Stimulated activated naive CD8-positive, alpha-beta T cell treated with anti-CD3 and anti-CD28 coated beads, Interleukin-15, amount 100 ng/mL, for 72 hours (primary cell): Measurements from ENCODE around the gene F2R.
"Not testable (repeated sequence)": the region's sequence is repeated elsewhere in the genome, so short reads cannot be mapped to it uniquely, and the experiment has no call there.

Experiments
- ATAC-seq: fragments of 150-1000 bp; cut with Tn5 transposase; 2 replicates; pipeline ENCODE4 v1.10.0; 2021; ENCODE audit warnings: mild to moderate bottlenecking, moderate library complexity
- DNase-seq, 2 donors: peaks; one replicate each; pipeline ENCODE4 v3.0.0; 2021 to 2022
- H3K27ac Mint-ChIP-seq, 2 donors: one replicate each; pipeline ENCODE4 v1.8.0; 2022; ENCODE audit warnings: mild to moderate bottlenecking in 2 of 2, mixed read lengths in 2 of 2, moderate library complexity in 2 of 2
- H3K27me3 Mint-ChIP-seq: one replicate; pipeline ENCODE4 v1.8.0; 2022; ENCODE audit warnings: mixed read lengths
- H3K4me1 Mint-ChIP-seq: one replicate; pipeline ENCODE4 v1.8.0; 2022; ENCODE audit warnings: mild to moderate bottlenecking, mixed read lengths
- H3K4me3 Mint-ChIP-seq, 2 donors: one replicate each; pipeline ENCODE4 v1.8.0; 2022; ENCODE audit warnings: mild to moderate bottlenecking in 2 of 2, mixed read lengths in 2 of 2, moderate library complexity in 1 of 2
- H3K9me3 Mint-ChIP-seq, 2 donors: one replicate each; pipeline ENCODE4 v1.8.0; 2022; ENCODE audit warnings: mixed read lengths in 2 of 2

Gene F2R

DNA sequence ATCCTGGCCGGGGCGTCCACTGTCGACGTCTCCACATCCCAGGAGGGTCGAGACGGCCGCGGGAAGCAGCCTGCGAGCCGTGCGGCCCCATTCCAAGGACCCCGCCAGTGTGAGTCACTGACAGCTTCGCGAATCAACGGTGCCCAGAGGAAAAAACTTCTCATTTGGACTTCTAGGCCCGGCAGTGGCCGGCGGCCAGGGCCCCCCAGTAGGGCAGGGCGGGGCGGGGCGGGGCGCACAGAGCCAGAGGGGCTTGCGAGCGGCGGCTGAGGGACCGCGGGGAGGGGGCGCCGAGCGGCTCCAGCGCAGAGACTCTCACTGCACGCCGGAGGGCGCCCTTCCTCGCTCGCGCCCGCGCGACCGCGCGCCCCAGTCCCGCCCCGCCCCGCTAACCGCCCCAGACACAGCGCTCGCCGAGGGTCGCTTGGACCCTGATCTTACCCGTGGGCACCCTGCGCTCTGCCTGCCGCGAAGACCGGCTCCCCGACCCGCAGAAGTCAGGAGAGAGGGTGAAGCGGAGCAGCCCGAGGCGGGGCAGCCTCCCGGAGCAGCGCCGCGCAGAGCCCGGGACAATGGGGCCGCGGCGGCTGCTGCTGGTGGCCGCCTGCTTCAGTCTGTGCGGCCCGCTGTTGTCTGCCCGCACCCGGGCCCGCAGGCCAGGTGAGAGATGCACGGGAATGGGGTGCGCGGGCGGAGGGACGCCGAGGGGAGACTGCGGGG lies at the start of gene F2R:
F2R (plus strand) TSS at position 391 of the 720 bp plus-strand sequence; CDS start at position 573, 182 bp downstream.
- Mint-ChIP-seq H3K27ac (peak within 1 kb of the TSS; percentile 17 to 56), H3K4me3 (peak within 1 kb of the TSS; percentile 82 to 94), H3K4me1 (peaks cover 50% of the 10 kb centered on the region), H3K27me3 (peaks cover 61% of the 10 kb centered on the region), H3K9me3 (no peaks in the 10 kb centered on the region)
- DNase-seq (peak; percentile 32 to 60), ATAC-seq (peak; percentile 85)

DNA sequence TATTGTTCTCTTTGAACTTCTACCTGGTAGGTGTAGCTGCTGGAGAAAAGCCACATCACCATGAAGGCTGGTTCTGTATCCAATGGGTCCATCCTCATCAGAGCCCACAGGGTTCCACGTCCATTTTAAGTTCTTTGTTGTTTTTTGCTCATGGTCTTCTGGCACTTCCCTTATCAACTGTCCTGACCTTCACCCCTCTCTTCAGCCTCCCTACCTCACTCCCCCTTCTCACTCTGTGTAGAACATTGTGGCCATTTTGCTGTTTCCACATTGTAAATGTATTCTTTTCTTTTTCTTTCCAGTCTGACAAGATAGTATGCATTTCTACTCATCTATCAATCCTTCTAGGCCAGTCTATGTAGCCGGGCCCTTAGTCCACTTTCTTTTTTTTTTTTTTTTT lies 48.4 kb upstream of the F2R start:
- Mint-ChIP-seq H3K27me3 (no peaks in the 10 kb centered on the region), H3K9me3 (no peaks in the 10 kb centered on the region), H3K4me3 (no peak overlapping the region), H3K4me1 (no peaks in the 10 kb centered on the region), H3K27ac (no peak overlapping the region)
- ATAC-seq, result no peak
- DNase-seq, result no peak

DNA sequence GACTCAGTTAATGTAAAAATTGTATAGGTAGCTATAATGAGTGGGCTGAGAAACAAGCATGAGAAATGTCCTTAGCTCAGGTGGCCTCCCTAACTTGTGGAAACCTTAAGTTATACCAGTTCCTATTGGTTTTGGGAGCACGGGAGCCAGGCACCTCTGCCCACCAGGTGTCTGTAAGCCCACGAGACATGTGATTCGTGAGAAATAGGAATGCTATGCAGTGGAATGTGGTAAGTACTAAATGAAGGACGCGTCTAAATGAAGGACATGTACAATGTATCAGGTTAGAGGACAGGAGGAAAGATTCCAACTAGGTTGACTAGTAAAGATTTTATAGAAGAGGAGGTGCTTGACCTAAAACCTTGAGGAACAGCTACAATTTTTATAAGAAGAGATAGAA lies 46.7 kb upstream of the F2R start:
- no peak for DNase-seq
- no peak for ATAC-seq
- no peak overlapping the region for H3K27ac Mint-ChIP-seq
- H3K9me3 Mint-ChIP-seq, result no peaks in the 10 kb centered on the region
- no peak overlapping the region for H3K4me3 Mint-ChIP-seq
- no peaks in the 10 kb centered on the region for H3K4me1 Mint-ChIP-seq
- no peaks in the 10 kb centered on the region for H3K27me3 Mint-ChIP-seq

DNA sequence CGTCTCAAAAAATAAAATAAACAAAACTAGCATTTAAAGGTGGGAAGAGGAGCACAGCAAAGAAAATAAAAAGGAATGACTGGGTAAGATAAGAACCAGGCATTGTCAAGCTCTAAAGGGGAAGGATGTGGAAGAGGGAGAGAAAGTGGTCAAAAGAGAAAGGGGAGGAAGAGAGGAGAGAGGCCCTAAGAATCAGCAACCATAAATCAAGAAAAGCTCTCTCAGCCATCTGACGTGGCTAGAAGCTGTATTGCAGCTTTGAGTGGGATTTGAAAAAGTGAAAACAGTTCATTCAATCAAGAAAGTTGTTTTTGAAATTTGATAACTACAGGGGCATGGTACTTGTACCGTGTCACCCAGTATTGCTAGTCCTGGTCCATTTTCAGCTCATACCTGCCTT lies 45.4 kb upstream of the F2R start:
- Mint-ChIP-seq H3K27me3 (no peaks in the 10 kb centered on the region), H3K27ac (no peak overlapping the region), H3K4me1 (no peaks in the 10 kb centered on the region), H3K9me3 (no peaks in the 10 kb centered on the region), H3K4me3 (no peak overlapping the region)
- ATAC-seq, result no peak
- no peak for DNase-seq

DNA sequence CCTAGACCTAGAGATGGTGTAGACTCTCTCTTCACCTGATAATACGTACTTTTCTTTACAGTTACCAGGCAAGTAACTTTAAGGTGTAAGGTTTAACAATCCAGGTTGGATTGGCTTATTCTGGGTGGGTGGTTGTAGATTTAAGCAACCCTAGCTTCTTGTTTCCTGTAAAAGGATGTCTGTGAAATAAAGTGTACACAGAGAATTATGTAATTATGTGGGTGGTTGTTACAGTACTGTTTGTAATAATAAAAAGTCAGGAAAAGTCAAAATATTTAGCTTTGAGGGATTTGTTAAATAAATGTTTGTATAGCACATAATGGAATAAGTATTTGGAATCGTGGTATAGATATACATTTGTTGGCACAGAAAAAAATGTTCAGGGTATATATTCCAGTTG lies 43.7 kb upstream of the F2R start:
- no peaks in the 10 kb centered on the region for H3K4me1 Mint-ChIP-seq
- ATAC-seq (no peak), DNase-seq (no peak)
- no peaks in the 10 kb centered on the region for H3K27me3 Mint-ChIP-seq
- H3K27ac Mint-ChIP-seq, result no peak overlapping the region
- H3K9me3 Mint-ChIP-seq, result no peaks in the 10 kb centered on the region
- no peak overlapping the region for H3K4me3 Mint-ChIP-seq

DNA sequence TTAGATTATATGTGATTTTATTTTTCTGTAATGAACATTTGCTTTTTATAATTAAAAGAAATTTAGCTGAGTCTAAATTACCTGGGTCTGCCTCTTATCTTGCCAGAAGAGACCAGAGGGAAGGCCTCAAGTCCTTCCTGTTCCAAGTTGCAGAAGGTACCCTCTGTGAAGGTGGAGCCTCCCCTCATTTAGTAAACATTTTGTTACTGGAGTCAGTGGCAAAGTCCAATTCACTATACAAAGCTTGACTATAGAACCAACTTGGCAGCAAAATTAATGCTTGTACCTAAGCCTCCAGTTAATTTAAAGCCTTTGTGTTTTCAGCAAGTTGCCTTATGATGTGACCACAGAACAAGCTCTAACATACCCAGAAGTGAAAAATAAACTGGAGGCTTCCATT lies 42.8 kb upstream of the F2R start:
- Mint-ChIP-seq H3K4me3 (no peak overlapping the region), H3K27ac (no peak overlapping the region), H3K27me3 (no peaks in the 10 kb centered on the region), H3K4me1 (no peaks in the 10 kb centered on the region), H3K9me3 (no peaks in the 10 kb centered on the region)
- ATAC-seq (no peak), DNase-seq (no peak)

DNA sequence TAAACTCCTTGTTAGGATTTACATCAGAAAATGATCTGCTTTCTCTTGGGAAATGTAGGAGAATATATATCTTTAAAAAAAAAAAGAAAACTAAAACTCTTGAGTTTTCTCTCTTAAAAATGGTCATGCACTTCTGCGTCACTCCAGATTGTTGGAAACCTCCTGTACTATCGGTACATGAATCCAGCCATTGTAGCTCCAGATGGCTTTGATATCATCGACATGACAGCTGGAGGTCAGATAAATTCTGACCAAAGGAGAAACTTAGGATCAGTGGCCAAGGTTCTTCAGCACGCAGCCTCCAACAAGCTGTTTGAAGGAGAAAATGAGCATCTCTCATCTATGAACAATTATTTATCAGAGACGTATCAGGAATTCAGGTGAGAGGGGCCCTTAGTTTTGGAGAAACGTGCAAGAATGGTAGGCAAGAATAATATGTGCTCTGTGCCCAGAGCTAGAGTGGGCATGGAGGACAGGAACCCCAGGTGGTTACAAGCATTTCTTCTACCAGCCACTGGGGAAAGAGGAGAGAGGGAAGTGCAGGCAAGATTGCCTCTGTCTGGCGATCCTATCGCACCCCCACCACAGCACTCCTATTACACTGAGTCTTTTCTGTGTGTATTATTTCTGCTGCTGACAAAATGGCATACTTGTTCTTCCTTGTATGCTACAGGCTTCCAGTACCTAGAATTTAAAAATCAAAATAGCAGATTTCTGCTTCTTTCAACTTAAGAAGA lies 41.4 kb upstream of the F2R start:
- no peak for ATAC-seq
- Mint-ChIP-seq H3K27ac (peak overlapping the region in 1 of 2 donors; percentile 89), H3K4me1 (no peaks in the 10 kb centered on the region), H3K9me3 (no peaks in the 10 kb centered on the region), H3K4me3 (no peak overlapping the region), H3K27me3 (no peaks in the 10 kb centered on the region)
- DNase-seq, result no peak

DNA sequence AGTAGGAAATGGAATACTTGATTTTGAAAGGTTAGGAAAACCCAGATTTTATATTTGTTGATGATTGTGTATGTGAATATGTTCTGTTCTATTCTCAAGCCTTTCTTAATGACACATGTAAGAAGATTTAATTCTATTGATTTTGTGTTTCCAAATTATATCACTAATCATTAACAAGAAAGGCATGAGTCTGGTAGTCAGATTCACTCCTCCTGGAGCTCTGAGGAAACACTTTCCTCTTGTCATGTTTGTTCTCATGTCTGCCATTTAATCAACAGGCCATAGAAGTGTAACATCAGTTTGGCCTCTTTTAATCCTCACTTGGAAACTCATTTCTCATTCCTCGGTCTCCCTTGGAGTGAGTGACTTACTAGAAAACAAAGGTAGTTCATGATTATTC lies 40.6 kb upstream of the F2R start:
- H3K9me3 Mint-ChIP-seq, result no peaks in the 10 kb centered on the region
- no peak for ATAC-seq
- no peak for DNase-seq
- H3K4me1 Mint-ChIP-seq, result no peaks in the 10 kb centered on the region
- H3K27me3 Mint-ChIP-seq, result no peaks in the 10 kb centered on the region
- H3K4me3 Mint-ChIP-seq, result no peak overlapping the region
- H3K27ac Mint-ChIP-seq, result no peak overlapping the region

DNA sequence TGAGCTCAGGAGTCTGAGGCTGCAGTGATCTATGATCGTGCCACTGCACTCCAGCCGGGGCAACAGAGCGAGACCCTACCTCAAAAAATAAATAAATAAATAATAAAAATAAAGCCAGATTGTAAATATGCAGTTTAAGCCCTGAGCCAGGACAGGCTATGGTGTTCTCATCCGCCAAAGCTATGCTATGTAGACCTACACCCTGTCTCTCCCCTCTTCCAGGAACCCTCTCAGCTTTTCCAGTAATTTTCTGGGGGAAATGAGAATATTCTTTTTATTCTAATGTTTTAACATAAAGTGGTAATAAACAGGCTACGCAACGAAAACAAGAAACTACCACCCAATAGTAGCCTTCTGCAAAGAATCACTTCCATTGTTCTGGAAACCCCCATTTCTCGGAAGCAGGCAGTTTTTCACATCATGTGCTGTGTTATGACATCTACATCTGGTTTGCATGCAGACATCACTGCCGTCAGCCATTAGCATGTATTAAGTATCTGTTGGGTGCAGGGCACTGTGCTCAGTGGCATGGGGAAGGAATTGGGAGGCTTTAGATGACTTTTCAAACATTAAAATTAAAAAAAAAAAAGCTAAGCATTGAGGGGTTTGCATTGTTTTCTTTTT lies 38.0 kb upstream of the F2R start:
- H3K4me3 Mint-ChIP-seq, result no peak overlapping the region
- H3K4me1 Mint-ChIP-seq, result no peaks in the 10 kb centered on the region
- no peaks in the 10 kb centered on the region for H3K9me3 Mint-ChIP-seq
- no peaks in the 10 kb centered on the region for H3K27me3 Mint-ChIP-seq
- ATAC-seq (no peak), DNase-seq (no peak)
- no peak overlapping the region for H3K27ac Mint-ChIP-seq

DNA sequence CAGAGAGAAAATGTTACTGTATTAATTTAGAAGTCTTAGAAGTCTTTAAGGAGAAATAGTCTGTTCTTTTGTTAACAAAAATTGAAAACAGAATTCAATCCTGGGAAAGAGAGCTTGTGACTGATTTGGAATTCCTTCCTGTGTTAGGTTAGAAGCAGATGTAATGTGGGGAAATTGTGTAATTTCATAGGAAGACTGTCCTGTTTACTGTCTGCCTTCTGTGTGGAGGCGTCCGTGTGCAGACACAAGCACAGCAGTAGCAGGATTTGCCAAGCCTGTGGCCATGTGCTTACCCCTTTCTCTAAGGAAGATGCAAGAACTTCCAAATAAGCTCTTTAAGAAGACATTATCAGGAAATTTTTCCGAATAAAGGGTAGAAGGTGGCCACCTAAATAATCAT lies 36.7 kb upstream of the F2R start:
- DNase-seq, result no peak
- H3K4me1 Mint-ChIP-seq, result no peaks in the 10 kb centered on the region
- H3K27ac Mint-ChIP-seq, result no peak overlapping the region
- no peak for ATAC-seq
- no peak overlapping the region for H3K4me3 Mint-ChIP-seq
- H3K9me3 Mint-ChIP-seq, result no peaks in the 10 kb centered on the region
- H3K27me3 Mint-ChIP-seq, result no peaks in the 10 kb centered on the region

DNA sequence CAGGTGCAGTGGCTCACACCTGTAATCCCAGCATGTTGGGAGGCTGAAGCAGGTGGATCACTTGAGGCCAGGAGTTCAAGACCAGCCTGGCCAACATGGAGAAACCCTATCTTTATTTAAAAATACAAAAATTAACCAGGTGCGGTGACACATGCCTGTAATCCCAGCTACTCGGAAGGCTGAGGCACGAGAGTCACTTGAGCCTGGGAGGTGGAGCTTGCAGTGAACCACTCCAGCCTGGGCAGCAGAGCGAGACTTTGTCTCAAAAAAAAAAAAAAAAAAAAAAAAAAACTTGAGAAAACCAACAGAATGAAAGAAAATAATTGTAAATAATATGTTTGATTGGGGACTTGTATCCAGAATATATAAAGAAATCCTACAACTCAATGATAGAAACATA lies 35.1 kb upstream of the F2R start:
- H3K9me3 Mint-ChIP-seq, H3K4me3 Mint-ChIP-seq, ATAC-seq, H3K27me3 Mint-ChIP-seq, H3K4me1 Mint-ChIP-seq, DNase-seq, H3K27ac Mint-ChIP-seq: not testable (repeated sequence)

DNA sequence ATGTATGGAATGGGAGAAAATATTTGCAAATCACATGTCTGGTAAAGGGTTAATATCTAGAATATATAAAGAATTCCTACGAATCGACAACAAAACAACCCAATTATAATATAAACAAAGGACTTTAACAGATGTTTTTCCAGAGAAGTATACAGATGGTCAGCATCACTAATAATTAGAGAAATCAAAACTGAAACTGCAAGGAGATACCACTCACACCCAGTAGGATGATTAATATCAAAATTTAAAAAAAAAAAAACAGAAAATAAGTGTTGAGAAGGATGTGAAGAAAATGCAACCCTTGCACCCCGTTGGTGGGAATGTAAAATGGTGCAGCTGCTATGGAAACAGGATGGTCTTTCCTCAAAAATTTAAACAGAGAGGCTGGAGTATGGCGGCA lies 34.6 kb upstream of the F2R start:
- DNase-seq, result no peak
- Mint-ChIP-seq H3K4me3 (no peak overlapping the region), H3K9me3 (no peaks in the 10 kb centered on the region), H3K27ac (no peak overlapping the region), H3K4me1 (no peaks in the 10 kb centered on the region), H3K27me3 (no peaks in the 10 kb centered on the region)
- no peak for ATAC-seq

DNA sequence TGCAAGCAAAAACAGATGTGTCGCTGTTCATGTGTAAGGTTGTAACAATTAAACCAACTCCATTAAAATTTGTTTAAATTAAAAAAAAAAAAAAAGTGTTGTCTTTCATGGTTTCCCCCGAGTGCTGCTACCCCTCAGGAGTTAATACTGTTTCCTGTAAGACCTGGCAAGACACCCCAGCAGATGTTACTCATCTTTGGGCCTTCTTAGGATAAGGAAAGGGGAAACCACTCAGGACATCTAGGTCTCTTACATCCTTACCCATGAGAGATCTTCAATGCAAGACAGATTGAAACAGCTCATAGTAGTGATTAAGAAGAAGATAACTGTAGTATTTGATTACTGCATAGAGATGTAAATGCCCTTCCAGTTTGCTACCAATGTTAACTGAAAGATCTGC lies 33.5 kb upstream of the F2R start:
- Mint-ChIP-seq H3K9me3 (no peaks in the 10 kb centered on the region), H3K4me1 (no peaks in the 10 kb centered on the region), H3K4me3 (no peak overlapping the region), H3K27ac (no peak overlapping the region), H3K27me3 (no peaks in the 10 kb centered on the region)
- ATAC-seq (no peak), DNase-seq (no peak)

DNA sequence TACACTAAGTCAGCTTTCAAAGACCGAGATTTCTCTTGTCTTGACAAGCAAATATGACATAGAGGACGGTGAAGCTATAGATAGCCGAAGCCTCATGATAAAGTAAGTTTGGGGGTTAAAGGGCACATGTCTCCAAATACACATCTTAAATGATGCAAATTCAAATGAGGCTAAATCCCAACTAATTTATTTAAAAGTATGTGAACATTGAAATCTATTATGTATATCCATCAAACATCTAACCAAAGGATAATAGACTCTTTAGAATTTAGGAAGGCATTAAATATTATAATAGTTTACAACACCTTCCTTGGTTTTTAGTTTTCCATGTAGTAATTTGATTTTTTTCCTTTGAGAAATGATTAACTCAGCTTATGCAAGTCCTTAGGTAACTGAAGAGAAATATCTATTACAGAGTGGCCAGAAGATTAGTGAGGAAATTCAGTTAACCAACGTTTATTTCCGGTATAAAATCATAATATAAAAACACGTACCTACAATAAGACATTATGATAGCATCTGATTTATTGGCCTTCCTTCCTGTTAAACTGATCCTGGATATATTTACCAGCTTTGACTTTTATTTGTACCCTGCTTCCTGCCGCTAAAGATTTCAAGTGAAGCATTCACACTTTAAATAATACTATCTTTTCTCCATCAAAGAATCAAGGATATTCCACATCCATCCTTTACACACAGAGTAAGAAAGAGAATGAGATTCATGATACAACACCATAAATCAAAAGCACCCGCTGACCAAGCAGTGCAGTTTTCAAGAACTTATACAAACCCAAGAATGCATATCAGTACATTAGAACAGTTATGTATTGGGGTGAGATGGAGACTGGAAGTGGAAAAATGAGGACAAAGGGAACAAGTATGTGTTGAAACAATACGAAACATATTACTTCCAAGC lies 31.9 kb upstream of the F2R start:
- Mint-ChIP-seq H3K4me1 (no peaks in the 10 kb centered on the region), H3K4me3 (no peak overlapping the region), H3K27me3 (no peaks in the 10 kb centered on the region), H3K9me3 (no peaks in the 10 kb centered on the region), H3K27ac (no peak overlapping the region)
- DNase-seq, result no peak
- no peak for ATAC-seq

DNA sequence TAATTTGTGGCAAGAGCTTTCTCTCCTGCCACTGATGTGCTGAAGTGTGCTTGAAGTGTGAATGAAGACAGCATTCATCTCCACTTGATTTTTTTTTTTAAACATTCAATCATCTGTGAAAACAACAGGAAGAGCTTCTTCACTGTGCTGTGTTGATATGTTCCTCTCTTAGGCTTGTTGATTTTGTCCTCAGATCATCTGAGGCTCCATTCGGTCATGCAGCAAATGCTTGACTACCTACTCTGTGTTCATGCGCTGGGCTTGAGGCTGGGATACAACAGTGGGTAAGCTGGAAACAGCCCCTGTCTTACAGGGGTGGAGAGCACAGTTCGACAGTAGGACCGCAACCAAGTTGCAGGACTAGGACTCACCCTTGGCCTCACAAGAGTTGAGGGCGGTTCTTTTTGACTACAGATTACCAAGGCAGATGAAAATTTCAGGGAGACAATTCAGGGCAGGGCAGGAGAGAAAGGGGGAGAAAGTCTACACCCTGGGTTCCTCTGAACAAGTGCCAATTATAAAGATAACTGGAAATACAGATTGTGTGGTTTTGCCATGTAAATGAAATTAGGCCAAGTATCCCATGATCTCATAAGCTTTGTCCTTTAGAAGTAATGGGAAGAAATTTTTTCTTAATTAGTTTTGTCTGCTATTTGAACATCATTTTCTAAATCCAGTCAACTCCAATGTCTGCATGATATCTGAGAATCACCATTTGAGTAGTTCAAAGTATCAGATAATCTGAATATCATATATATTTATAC lies 31.0 kb upstream of the F2R start:
- Mint-ChIP-seq H3K9me3 (no peaks in the 10 kb centered on the region), H3K27me3 (no peaks in the 10 kb centered on the region), H3K4me3 (no peak overlapping the region), H3K4me1 (no peaks in the 10 kb centered on the region), H3K27ac (peak overlapping the region in 1 of 2 donors; percentile 55)
- no peak for DNase-seq
- no peak for ATAC-seq
